GM18517 (cell line): Measurements from ENCODE around the gene TPCN2.
"Not testable (repeated sequence)": the region's sequence is repeated elsewhere in the genome, so short reads cannot be mapped to it uniquely, and the experiment has no call there.

Source experiments
- ATAC-seq: cut with Tn5 transposase; IDR thresholded peaks from one replicate; pipeline ENCODE4 v1.9.1; 2021; ENCODE audit warnings: mild to moderate bottlenecking, moderate library complexity; ENCODE audit not compliant: unreplicated experiment

Gene TPCN2

GRCh38 chr11:69048694-69049489, at the start of gene TPCN2:
Gene TPCN2, plus strand, starts transcription at chr11:69048932. Its CDS starts 66 bp downstream, at chr11:69048998.
- peak; percentile 80 for ATAC-seq

DNA sequence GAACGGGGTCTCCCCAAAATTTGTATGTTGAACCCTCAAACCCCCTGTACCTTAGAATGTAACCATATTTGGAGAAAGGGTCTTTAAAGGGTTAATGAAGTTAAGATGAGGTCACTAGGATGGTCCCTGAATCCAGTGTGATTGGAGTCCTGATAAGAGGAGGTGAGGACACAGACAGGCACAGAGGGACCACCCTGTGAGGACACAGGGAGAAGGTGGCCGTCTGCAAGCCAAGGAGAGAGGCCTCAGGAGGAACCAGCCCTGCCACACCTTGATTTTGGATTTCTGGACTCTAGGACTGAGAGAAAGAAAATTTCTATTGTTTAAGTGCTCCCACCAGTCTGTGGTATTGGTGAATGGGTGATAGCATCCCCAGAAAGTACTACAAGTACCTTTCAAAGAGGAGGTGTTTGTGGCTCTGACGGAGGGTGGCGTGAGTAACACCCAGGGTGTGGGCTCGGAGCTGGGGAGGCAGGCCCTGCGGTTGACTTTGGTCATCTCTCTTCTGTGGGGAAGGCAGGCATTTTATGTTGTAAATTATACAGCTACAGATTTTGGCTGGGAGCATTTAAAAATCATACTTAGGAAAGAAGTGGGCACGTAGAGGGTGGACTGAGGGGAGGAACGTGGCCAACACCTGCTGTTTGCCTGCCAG, 49.5 kb upstream of the TPCN2 start:
- ATAC-seq: no peak

- not testable (repeated sequence) for ATAC-seq
Observed at GRCh38 chr11:68999748-69000355, 48.9 kb upstream of the TPCN2 start.

DNA sequence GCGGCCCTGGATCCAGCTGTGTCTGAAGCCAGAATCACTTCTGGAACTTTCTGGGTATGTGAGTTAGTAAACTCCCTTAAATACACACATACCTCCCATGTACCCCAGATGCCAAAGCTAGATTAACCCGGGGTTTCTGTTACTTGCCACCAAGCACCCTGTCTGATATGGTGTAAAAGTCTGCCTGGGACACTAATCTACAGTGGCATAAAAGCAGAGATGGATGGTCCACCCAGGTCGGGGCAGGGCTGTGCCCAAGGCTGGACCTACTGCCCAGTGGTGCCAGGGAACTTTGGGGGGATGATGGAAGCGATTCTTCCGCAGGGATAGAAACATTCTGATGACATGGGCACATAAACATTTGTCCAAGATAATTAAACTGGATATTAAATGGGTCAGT, 48.3 kb upstream of the TPCN2 start:
- ATAC-seq: no peak

- no peak for ATAC-seq
Observed at GRCh38 chr11:69000831-69001242, 47.9 kb upstream of the TPCN2 start.

GRCh38 chr11:69001243-69002081, 47.3 kb upstream of the TPCN2 start:
- no peak for ATAC-seq

- ATAC-seq: no peak
Observed at GRCh38 chr11:69002110-69002569, 46.6 kb upstream of the TPCN2 start.

DNA sequence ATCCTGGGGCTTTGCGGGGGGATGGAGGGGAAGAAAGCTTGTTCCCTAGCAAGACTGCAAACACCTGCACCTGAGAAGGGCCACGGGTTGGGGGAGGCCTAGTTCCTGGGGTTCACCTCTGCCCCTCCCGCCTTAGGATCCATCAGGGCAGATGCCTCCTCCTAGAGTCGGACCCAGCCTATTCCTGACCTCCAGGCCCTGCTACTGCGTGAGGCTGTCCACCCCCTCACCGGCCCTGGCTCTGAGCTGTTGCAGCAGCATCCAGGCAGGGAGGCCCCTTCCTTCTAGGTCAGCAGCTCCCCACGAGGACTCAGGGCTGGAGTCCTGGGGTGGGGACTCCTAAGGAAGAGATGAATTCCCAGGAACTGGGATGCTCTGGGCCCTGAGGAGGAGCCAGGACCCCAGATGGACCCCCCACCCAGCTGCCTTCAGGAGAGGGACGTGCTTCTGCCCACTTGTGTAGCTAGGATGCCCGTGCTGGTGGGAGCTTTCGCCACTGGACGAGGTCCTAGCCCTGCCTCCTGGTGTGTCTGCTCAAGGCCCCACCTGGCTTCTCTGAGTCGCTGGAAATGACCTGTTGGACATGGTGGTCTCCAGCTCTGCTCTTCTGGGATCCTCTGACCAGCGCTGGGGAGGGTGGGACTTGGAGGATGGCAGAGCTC, 46.0 kb upstream of the TPCN2 start:
- no peak for ATAC-seq

DNA sequence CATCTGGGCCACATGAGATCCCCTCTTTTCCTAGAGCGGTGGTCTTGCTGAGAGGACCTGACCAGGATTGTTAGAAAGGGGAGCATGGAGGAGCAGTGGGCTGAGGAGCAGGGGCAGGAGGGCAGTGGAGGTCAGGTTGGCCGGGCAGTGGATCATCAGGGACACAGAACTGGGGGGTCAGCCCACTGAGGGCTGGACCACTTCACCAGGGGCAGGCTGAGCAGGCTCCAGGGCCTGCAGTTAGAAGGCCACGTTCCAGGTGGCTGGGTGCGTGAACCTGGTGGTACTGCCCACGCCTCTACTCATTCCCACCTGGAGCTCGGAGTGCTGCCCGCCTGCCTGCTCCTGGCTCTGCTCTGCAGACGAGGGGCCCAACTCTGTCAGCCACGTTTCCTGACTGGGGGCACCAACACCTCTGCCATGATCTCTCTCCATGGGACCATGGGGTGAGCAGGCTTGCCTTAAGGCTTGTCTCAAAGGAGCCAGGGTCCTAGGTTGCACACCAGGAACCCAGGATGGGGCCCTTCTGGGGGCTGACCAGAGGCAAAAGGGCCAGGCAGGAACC, 45.3 kb upstream of the TPCN2 start:
- ATAC-seq: no peak

GRCh38 chr11:69003866-69004367, 44.8 kb upstream of the TPCN2 start:
- ATAC-seq: no peak

DNA sequence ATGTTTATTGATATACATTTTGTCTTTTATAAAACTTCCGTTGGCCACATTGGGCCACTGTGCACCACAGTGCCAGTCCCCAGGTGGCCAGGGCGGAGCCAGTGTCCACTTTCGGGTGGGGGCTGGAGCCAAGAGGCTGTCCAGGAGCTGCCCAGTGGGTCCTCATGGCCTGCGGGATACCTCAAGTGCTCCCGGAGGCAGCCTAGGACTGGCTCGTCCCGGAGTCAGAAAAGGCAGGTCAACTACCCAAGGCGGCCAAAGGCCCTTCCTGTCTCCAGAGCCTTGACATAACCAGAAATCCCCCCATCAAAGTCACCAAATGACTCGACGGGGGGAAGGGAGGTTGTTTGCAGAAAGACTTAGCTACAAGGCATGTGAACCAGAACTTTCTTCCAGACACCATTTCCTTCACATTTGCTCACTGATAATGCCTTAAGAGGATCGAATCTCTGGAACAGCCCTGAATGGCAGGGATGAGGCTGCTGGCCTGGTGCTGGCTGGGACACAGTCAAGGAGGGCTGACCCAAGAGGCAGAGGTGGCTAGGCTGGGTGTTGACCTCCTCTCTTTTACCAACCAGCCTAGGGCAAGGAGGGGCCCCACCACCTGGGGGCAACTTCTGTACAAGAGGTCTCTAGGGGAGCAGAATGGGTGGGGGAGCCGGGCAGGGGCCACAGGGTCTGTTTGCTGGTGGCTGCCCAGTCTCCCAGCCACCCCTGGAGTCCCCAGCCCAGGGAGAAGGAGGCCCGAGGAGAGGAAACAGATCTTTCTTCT, 44.1 kb upstream of the TPCN2 start:
- no peak for ATAC-seq

DNA sequence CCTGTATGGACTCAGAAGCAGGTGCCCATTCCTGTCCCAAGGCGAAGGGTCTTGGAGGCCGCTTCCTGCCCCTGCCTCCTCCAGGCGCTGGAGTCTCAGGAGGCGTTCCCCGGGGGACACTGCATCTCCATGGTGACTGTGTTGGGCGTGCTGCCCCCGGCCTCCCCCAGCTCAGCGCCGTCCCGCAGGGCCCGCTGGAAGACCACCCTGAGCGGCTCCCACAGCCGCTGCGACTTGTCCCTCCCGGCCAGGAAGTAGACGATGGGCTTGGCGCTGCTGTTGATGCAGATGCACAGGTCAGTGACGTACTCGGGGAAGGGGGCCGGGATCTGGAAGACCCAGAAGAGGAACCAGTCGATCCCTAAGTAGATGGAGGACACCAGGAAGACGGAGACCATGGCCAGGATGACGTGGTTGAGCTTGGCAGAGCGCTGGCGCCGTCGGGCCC, 43.5 kb upstream of the TPCN2 start:
- no peak for ATAC-seq

DNA sequence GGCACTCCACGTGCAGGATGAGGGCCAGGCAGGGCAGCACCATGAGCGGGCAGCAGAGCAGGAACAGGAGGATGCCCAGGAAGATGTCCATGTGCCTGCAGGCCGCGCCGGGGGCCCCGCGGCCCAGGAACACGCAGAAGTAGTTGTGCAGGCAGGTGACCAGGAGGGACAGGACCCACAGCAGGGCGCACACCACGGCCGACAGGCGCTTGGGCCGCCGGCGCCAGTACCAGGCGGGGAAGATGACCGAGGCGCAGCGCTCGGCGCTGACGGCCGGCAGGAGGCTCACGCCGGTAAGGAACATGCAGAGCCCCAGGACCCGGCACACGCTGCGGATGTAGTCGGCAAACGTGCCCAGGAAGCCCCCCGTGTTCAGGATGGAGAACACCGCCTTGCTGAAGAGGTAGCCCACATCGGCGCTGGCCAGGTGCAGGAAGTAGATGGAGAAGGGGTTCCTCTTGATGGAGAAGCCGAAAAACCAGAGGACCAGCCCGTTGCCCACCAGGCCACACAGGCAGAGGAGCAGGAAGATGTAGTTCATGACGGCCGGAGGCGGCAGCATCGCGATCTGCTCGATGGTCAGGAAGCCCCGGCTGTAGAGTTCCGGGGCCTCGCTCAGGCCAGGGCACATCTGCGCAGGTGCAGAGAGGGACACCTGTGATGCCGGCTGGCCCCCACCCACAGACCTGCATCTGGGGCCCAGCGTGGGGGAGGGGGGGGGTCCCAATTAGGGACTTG, 42.9 kb upstream of the TPCN2 start:
- ATAC-seq: no peak

- no peak for ATAC-seq
Observed at GRCh38 chr11:69006816-69007215, 41.9 kb upstream of the TPCN2 start.

DNA sequence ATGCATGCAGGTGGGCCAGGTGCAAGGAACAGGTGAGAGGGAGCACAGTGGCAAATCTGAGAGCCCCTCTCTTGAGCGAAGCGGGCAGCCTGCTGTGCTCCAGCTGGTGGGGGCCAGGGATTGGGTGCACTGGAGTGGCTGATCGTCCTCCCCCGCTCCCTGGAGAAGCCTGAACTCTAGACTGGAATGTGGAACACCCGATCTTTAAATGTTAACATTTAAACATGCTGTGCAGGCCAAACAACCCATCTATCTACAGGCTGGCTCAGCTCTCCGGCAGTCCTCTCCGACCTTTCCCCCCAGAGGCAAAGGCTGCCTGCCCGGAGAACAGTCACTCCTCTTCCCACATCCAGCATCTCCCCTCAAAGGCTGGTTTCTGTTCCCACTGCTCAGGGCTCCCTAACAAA, 40.8 kb upstream of the TPCN2 start:
- ATAC-seq: no peak

GRCh38 chr11:69008737-69009440, 39.8 kb upstream of the TPCN2 start:
- ATAC-seq: no peak

DNA sequence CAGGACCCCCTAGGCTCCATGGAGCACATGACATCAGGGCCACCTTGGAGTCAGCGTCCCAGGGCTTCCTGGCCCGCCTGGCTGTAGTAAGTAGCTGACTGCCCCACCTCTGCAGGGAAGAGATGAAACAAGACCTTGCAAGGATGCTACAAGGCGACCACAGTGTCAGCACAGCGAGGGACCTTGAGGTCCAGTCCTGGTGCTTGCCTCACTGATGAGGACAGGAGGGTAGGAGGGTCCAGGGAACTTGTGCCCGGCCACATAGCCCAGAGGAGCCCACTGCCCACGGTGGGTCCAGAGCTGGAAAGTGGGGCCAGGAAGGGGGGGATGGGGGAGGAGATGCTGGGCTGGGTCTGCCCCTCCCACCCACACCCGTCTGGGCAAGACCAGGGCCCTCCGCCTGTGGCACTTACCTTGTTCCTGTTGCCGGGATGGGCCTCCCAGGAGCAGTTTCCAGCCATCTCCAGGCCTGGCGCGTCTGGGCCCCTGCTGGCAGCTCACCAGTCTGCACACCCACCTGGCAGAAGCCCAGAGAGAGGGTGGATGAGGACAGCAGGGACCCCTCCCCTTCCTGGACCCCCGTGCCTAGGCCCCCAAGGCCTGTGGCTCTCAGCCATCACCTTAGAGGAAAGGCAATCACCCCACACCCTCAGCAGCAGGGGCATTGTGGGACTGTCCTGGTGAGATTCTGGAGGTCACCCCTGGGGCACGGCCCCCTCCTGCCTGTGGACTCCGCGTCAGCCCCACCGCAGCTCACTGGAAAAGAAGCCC, 39.1 kb upstream of the TPCN2 start:
- ATAC-seq: no peak
